Neural progenitor cell (in vitro differentiated cells): ENCODE results near the gene OR2W1. TPM values are rescaled to one million over a fixed set of nuclear protein-coding genes. Genes with fewer than 3 reads are reported as not detected.
A peak's percentile ranks its signal among the peaks of the same experiment; 100 is the strongest.

Experiments used
- DNase-seq: peaks from one replicate; pipeline ENCODE4 v3.0.0-alpha.2; 2016; ENCODE audit warnings: low spot score
- H2AFZ ChIP-seq: fragments of 200-600 bp; sonication (generic); replicated peaks from 2 replicates; pipeline ENCODE4 v1.6.1; 2016; ENCODE audit warnings: antibody characterized with exemption
- H3F3A ChIP-seq: fragments of 200-600 bp; sonication (generic); 2 replicates; pipeline ENCODE4 v1.6.1; 2016; ENCODE audit warnings: antibody characterized with exemption, low read depth
- H3K27ac ChIP-seq: fragments of 200-600 bp; sonication (generic); 2 replicates; pipeline ENCODE4 v1.5.1; 2016; ENCODE audit warnings: mild to moderate bottlenecking
- H3K27me3 ChIP-seq: fragments of 200-600 bp; sonication (generic); 2 replicates; pipeline ENCODE4 v1.6.1; 2016; ENCODE audit warnings: mild to moderate bottlenecking, moderate library complexity
- H3K36me3 ChIP-seq: fragments of 200-600 bp; sonication (generic); 2 replicates; pipeline ENCODE4 v1.5.1; 2016
- H3K4me1 ChIP-seq: fragments of 200-600 bp; sonication (generic); 2 replicates; pipeline ENCODE4 v1.6.1; 2016; ENCODE audit warnings: mixed run types
- H3K4me2 ChIP-seq: fragments of 200-600 bp; sonication (generic); 2 replicates; pipeline ENCODE4 v1.6.1; 2016
- H3K4me3 ChIP-seq: fragments of 200-600 bp; sonication (generic); 2 replicates; pipeline ENCODE4 v1.5.1; 2016
- H3K79me2 ChIP-seq: fragments of 200-600 bp; sonication (generic); 2 replicates; pipeline ENCODE4 v1.6.1; 2016; ENCODE audit warnings: low read depth
- H3K9ac ChIP-seq: fragments of 200-600 bp; sonication (generic); 2 replicates; pipeline ENCODE4 v1.6.1; 2016
- H3K9me3 ChIP-seq: fragments of 200-600 bp; sonication (generic); 2 replicates; pipeline ENCODE4 v1.5.1; 2016; ENCODE audit warnings: low read depth
- H4K20me1 ChIP-seq: fragments of 200-600 bp; sonication (generic); 2 replicates; pipeline ENCODE4 v1.6.1; 2016; ENCODE audit warnings: low read depth
- H3K27ac Mint-ChIP-seq: 3 replicates; pipeline ENCODE4 v1.8.0; 2021; ENCODE audit warnings: mixed read lengths
- H3K27me3 Mint-ChIP-seq: 2 replicates; pipeline ENCODE4 v1.8.0; 2022; ENCODE audit warnings: low read depth, mild to moderate bottlenecking, inconsistent platforms, moderate library complexity, mixed read lengths; ENCODE audit not compliant: insufficient read depth
- H3K36me3 Mint-ChIP-seq: 3 replicates; pipeline ENCODE4 v1.8.0; 2021; ENCODE audit warnings: mixed read lengths
- H3K4me1 Mint-ChIP-seq: 3 replicates; pipeline ENCODE4 v1.8.0; 2021; ENCODE audit warnings: mixed read lengths
- H3K4me3 Mint-ChIP-seq: 3 replicates; pipeline ENCODE4 v1.8.0; 2021; ENCODE audit warnings: mild to moderate bottlenecking, moderate library complexity, mixed read lengths
- H3K9me3 Mint-ChIP-seq: 3 replicates; pipeline ENCODE4 v1.8.0; 2020; ENCODE audit warnings: mixed read lengths
- EZH2 ChIP-seq: fragments of 200-600 bp; sonication (generic); IDR thresholded peaks from 2 replicates; pipeline ENCODE4 v1.6.1; 2017; ENCODE audit warnings: antibody characterized with exemption, mild to moderate bottlenecking, moderate library complexity
- EZH2phosphoT487 ChIP-seq: fragments of 200-600 bp; sonication (generic); IDR thresholded peaks from 2 replicates; pipeline ENCODE4 v1.6.1; 2017; ENCODE audit warnings: antibody characterized with exemption
- total RNA-seq: library from RNA; depleted of rRNA; stranded (reverse); fragments of >200 nt; gene quantifications from 2 replicates; pipeline ENCODE4 v1.2.3, GENCODE V29; 2015; ENCODE audit warnings: low replicate concordance
- TF ChIP-seq, protein P1 (sequence below): fragments of 200-600 bp; sonication (generic); IDR thresholded peaks from 2 replicates; pipeline ENCODE4 v1.5.1; 2017; ENCODE audit warnings: antibody characterized with exemption, mild to moderate bottlenecking

OR2W1 gene
- total RNA-seq, 1 donor from 2014 or later = not detected

DNA sequence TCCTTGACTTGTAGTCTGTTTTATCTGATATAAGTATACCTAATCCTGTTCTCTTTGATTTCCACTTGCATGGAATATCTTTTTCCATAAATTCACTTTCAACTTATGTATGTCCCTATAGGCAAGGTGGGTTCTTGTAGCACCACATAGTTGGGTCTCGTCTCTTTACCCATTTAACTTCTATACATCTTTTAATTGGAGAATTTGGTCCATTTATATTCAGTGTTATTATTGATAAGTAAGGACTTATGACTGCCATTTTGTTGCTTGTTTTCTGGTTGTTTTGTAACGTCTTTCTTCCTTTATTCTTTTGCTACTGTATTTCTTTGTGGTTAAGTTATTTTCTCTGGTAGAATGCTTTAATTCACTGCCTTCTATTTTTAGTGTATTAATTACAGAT lies 25.3 kb downstream of the OR2W1 start:
- H3K4me3 ChIP-seq = no peak overlapping the region
- peaks cover 14% of the 10 kb centered on the region for H3K27me3 ChIP-seq
- Mint-ChIP-seq H3K9me3 (peaks cover 6% of the 10 kb centered on the region), H3K27me3 (peaks cover 2% of the 10 kb centered on the region), H3K4me3 (no peak overlapping the region), H3K27ac (no peak overlapping the region), H3K36me3 (no peaks in the 10 kb centered on the region), H3K4me1 (peaks cover 3% of the 10 kb centered on the region)
- TF ChIP-seq EZH2phosphoT487 (no peak), EZH2 (no peak)
- TF ChIP-seq, protein P1, sequence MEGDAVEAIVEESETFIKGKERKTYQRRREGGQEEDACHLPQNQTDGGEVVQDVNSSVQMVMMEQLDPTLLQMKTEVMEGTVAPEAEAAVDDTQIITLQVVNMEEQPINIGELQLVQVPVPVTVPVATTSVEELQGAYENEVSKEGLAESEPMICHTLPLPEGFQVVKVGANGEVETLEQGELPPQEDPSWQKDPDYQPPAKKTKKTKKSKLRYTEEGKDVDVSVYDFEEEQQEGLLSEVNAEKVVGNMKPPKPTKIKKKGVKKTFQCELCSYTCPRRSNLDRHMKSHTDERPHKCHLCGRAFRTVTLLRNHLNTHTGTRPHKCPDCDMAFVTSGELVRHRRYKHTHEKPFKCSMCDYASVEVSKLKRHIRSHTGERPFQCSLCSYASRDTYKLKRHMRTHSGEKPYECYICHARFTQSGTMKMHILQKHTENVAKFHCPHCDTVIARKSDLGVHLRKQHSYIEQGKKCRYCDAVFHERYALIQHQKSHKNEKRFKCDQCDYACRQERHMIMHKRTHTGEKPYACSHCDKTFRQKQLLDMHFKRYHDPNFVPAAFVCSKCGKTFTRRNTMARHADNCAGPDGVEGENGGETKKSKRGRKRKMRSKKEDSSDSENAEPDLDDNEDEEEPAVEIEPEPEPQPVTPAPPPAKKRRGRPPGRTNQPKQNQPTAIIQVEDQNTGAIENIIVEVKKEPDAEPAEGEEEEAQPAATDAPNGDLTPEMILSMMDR = no peak
- peaks cover 8% of the 10 kb centered on the region for H3F3A ChIP-seq
- no peaks in the 10 kb centered on the region for H3K4me1 ChIP-seq
- no peak overlapping the region for H2AFZ ChIP-seq
- no peaks in the 10 kb centered on the region for H3K79me2 ChIP-seq
- H3K4me2 ChIP-seq = no peak overlapping the region
- H3K9me3 ChIP-seq = no peaks in the 10 kb centered on the region
- no peak overlapping the region for H3K27ac ChIP-seq
- H3K9ac ChIP-seq = no peak overlapping the region
- DNase-seq = no peak
- no peaks in the 10 kb centered on the region for H4K20me1 ChIP-seq
- no peaks in the 10 kb centered on the region for H3K36me3 ChIP-seq

DNA sequence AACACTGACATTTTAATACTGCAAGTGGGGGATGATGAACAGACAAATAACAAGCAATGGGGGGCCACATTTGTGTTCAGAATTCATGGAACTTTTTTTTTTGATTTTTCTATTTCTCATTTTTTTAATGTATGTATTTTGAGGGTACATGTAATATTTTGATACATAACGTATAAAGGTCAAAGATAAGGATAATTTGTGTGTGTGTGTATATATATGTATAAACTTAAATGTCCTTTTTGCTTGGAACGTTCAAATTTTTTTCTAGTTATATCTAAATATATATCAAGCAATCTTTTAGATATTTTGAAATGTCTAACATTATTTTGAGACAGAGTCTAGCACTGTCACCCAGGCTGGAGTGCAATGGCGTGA lies 27.6 kb downstream of the OR2W1 start:
- H3F3A ChIP-seq = peaks cover 8% of the 10 kb centered on the region
- peaks cover 36% of the 10 kb centered on the region for H3K27me3 ChIP-seq
- H3K36me3 Mint-ChIP-seq = no peaks in the 10 kb centered on the region
- peaks cover 6% of the 10 kb centered on the region for H3K9me3 Mint-ChIP-seq
- no peak overlapping the region for H3K27ac ChIP-seq
- H3K4me1 Mint-ChIP-seq = peaks cover 3% of the 10 kb centered on the region
- no peaks in the 10 kb centered on the region for H3K79me2 ChIP-seq
- H3K36me3 ChIP-seq = no peaks in the 10 kb centered on the region
- peaks cover 2% of the 10 kb centered on the region for H3K27me3 Mint-ChIP-seq
- H3K9ac ChIP-seq = no peak overlapping the region
- H4K20me1 ChIP-seq = no peaks in the 10 kb centered on the region
- H3K4me3 Mint-ChIP-seq = peak overlapping the region; percentile 92
- no peak overlapping the region for H2AFZ ChIP-seq
- H3K4me1 ChIP-seq = no peaks in the 10 kb centered on the region
- H3K4me3 ChIP-seq = peak overlapping the region; percentile 76
- TF ChIP-seq, protein P1 = no peak
- TF ChIP-seq EZH2phosphoT487 = no peak
- TF ChIP-seq EZH2 = no peak
- no peak overlapping the region for H3K27ac Mint-ChIP-seq
- no peak for DNase-seq
- H3K9me3 ChIP-seq = no peaks in the 10 kb centered on the region
- peak overlapping the region; percentile 87 for H3K4me2 ChIP-seq

DNA sequence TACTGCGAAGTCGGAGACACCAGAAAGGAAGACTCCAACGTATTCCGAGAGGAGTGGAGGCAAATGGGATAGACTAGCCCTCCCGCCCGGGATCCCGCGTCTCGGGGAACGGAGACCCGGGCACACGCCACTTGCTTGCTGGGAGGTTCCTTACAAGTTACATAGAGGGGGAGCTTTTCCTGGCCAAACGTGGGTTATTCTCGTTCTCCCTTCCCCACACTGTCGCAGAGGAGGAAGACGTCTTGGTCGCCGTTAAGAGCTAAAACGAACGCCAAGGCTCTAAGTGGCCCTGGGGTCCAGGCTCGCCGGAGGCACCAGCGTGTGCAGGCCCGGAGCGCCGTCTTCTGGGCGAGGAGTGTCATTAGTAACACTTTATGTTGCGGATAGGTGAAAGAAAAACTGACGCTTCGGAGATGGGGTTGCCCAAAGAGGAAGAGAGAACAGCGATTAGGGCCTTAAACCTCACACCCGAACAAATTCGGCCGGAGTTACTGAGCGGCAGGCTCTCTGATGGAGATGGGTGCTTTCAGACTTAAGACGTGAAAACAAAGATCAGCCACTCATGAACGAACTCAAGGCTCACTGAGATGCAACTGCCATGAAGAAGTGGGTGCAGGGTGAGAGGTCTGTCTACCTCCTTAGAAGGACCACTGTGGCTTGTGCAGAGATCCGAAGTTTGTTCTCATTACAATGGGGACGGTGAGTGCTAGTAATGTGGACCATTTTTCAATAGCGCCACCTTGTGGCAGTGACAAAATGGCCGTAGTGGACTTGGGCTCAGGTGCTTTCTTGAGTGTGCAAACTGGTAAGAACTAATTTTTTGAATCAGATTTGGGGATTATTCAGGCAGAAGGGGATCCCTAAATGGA lies 28.2 kb downstream of the OR2W1 start:
- peak overlapping the region; percentile 87 for H3K4me2 ChIP-seq
- no peaks in the 10 kb centered on the region for H3K27me3 Mint-ChIP-seq
- H3K27ac Mint-ChIP-seq = peak overlapping the region; percentile 21
- H3K9me3 Mint-ChIP-seq = peaks cover 6% of the 10 kb centered on the region
- peaks cover 3% of the 10 kb centered on the region for H3K4me1 Mint-ChIP-seq
- no peak overlapping the region for H3K27ac ChIP-seq
- H3K4me3 Mint-ChIP-seq = peak overlapping the region; percentile 92
- H3F3A ChIP-seq = peaks cover 8% of the 10 kb centered on the region
- H3K79me2 ChIP-seq = no peaks in the 10 kb centered on the region
- H3K4me3 ChIP-seq = peak overlapping the region; percentile 76
- no peaks in the 10 kb centered on the region for H3K36me3 Mint-ChIP-seq
- no peak for TF ChIP-seq EZH2phosphoT487
- TF ChIP-seq, protein P1 = peak; percentile 91
- peaks cover 39% of the 10 kb centered on the region for H3K27me3 ChIP-seq
- H3K9me3 ChIP-seq = no peaks in the 10 kb centered on the region
- H3K36me3 ChIP-seq = no peaks in the 10 kb centered on the region
- DNase-seq = peak; percentile 87
- H2AFZ ChIP-seq = peak overlapping the region; percentile 99
- H3K9ac ChIP-seq = no peak overlapping the region
- H3K4me1 ChIP-seq = no peaks in the 10 kb centered on the region
- no peaks in the 10 kb centered on the region for H4K20me1 ChIP-seq
